ENCODE measurements around the gene TLCD3A.

DNA sequence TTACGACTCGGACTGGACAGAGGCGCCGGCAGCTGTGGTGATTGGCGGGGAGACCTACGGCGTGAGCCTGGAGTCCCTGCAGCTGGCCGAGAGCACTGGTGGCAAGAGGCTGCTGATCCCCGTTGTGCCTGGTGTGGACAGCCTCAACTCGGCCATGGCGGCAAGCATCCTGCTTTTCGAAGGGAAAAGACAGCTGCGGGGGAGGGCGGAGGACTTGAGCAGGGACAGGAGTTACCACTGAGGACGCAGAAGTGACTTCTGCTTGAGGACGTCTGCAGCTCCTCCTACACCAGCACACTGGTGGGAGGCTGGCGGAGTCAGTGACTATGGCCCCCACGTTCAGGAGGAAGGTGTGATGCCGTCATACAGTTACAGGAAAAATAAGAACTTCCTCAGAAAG is 59.4 kb downstream of the TLCD3A start:
- TF ChIP-seq, protein P1, sequence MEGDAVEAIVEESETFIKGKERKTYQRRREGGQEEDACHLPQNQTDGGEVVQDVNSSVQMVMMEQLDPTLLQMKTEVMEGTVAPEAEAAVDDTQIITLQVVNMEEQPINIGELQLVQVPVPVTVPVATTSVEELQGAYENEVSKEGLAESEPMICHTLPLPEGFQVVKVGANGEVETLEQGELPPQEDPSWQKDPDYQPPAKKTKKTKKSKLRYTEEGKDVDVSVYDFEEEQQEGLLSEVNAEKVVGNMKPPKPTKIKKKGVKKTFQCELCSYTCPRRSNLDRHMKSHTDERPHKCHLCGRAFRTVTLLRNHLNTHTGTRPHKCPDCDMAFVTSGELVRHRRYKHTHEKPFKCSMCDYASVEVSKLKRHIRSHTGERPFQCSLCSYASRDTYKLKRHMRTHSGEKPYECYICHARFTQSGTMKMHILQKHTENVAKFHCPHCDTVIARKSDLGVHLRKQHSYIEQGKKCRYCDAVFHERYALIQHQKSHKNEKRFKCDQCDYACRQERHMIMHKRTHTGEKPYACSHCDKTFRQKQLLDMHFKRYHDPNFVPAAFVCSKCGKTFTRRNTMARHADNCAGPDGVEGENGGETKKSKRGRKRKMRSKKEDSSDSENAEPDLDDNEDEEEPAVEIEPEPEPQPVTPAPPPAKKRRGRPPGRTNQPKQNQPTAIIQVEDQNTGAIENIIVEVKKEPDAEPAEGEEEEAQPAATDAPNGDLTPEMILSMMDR (IDR thresholded peaks at IDR 0.05): no peak
- no peak for TF ChIP-seq POLR2A (IDR thresholded peaks at IDR 0.05)

All from thyroid gland (tissue), 4 donors.